Measurements from ENCODE around the gene NIPAL3. TPM values are rescaled to one million over a fixed set of nuclear protein-coding genes. Genes with fewer than 3 reads are reported as not detected.

NIPAL3 gene
- 25.6 and 44.2 TPM in 2 replicates for total RNA-seq (2014; rRNA removed; shearing (Covaris generic))

DNA sequence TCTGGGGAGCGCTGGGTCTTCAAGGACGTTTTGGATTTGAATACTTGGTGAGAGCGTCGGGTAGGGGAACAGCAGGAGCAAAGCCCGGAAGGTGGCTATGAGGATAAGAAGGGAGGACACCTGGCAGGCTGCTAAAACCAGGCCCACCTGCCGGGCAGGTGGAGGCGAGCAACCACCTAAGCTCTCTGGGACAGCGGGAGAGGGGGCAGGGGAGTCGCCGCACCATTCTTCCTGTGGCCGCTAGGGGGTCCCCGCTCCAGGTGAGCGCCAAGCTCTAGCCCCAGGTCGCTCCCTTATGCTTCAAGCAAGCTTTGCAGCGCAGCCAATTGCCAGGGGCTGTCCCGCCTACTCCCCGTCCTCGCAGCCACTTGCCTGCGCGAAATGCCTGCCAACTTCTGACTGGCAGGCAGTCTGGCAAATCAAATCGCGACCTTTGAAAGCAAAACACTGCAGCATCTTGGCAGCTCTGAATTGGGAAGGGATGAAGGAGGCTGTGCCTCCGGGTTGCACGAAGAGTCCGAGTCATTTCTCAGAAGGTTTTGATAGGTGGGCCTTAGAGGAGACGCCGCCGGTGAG is at the start of gene NIPAL3:
NIPAL3 (plus strand) TSS at position 469 of the 576 bp plus-strand sequence. CDS start 3,746 bp downstream, outside the sequence.
- Histone ChIP-seq H3K4me3 (peak within 1 kb of the TSS; percentile 41), H3K27ac (peak within 1 kb of the TSS; percentile 97), H3K9me3 (replicated peaks) (no peaks in the 10 kb centered on the region), H3K4me1 (replicated peaks) (peaks cover 70% of the 10 kb centered on the region), H3K36me3 (peaks cover 11% of the 10 kb centered on the region), H3K27me3 (replicated peaks) (no peaks in the 10 kb centered on the region)
- peak; percentile 93 to 99 for DNase-seq (ENCODE audit: low read depth in 1 of 2, low spot score in 2 of 2)

DNA sequence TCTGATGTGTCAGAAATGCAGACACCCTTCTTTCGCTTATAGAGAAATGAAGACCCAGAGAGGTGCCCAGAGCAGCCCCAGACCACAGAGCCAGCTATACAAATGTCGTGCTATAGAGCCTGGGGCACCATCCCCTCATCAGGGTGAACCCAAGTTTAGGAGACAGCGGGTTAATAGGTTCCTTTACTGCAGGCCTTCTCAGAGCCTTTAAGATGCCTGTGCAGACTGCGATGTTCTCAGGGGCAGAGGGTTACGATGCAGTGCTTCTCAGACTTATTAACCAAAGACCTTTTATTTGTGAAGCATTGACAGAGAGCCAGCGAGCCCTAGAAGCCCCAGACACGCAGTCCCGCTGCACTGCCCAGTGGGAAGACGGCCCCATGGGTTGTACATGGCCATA is 48.9 kb upstream of the NIPAL3 start:
- no peak for DNase-seq (ENCODE audit: low read depth in 1 of 2, low spot score in 2 of 2)
- peaks cover 10% of the 10 kb centered on the region for H3K4me1 ChIP-seq (replicated peaks)
- H3K27ac ChIP-seq = no peak overlapping the region
- H3K9me3 ChIP-seq (replicated peaks) = no peaks in the 10 kb centered on the region
- H3K27me3 ChIP-seq (replicated peaks) = no peaks in the 10 kb centered on the region
- no peak overlapping the region for H3K4me3 ChIP-seq
- peaks cover 28% of the 10 kb centered on the region for H3K36me3 ChIP-seq

DNA sequence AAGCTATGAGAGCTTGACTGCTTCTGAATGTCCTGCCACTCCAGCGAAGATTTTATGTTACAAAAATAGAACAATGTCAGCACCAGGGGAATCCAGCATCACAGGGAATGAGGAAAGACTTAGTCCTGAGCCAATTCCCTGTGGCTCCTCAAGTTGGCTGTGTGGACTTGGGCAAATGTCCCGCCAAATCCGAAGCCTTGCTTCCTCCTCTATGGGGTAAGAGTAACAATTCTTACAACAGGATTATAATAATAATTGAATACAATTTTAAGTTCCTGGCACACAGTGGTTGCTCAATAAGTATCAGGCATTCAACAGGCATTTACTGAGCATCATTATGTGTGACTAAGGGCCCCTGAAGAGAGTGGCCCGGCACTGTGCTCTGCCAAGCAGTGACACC is 46.4 kb upstream of the NIPAL3 start:
- no peaks in the 10 kb centered on the region for H3K27me3 ChIP-seq (replicated peaks)
- DNase-seq (ENCODE audit: low read depth in 1 of 2, low spot score in 2 of 2) = no peak
- no peak overlapping the region for H3K27ac ChIP-seq

GRCh38 chr1:24369801-24370200 is 45.8 kb upstream of the NIPAL3 start:
- Histone ChIP-seq H3K9me3 (replicated peaks) (no peaks in the 10 kb centered on the region), H3K27me3 (replicated peaks) (no peaks in the 10 kb centered on the region), H3K4me1 (replicated peaks) (peaks cover 10% of the 10 kb centered on the region), H3K27ac (no peak overlapping the region), H3K4me3 (no peak overlapping the region), H3K36me3 (peaks cover 21% of the 10 kb centered on the region)
- no peak for DNase-seq (ENCODE audit: low read depth in 1 of 2, low spot score in 2 of 2)

More for the DNA sequence above, 46.4 kb upstream of the NIPAL3 start:
- Histone ChIP-seq H3K36me3 (peaks cover 21% of the 10 kb centered on the region), H3K4me1 (replicated peaks) (peaks cover 10% of the 10 kb centered on the region), H3K9me3 (replicated peaks) (no peaks in the 10 kb centered on the region), H3K4me3 (no peak overlapping the region)

DNA sequence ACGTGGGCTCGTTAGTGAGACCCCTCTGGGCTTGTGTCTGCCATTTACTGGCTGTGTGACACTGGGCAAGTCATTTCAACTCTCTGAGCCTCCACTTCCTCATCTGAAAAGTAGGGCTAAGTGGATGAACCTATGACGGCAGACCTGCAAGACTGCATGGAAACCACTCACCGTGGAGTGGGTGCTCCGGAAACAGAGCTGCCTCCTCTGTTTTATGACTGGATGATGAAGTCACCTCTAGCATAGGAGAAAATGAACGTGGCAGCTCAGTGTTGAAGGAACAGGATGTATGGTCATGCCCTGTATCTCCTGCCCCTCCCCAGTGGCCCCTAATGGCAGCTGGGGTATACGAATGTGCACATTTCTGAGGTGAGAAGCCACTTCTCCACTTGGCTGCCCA is 42.6 kb upstream of the NIPAL3 start:
- Histone ChIP-seq H3K9me3 (replicated peaks) (no peaks in the 10 kb centered on the region), H3K27ac (no peak overlapping the region), H3K4me1 (replicated peaks) (no peaks in the 10 kb centered on the region), H3K4me3 (no peak overlapping the region), H3K27me3 (replicated peaks) (no peaks in the 10 kb centered on the region), H3K36me3 (peaks cover 10% of the 10 kb centered on the region; the same call in 1 of the 2 replicates)
- no peak for DNase-seq (ENCODE audit: low read depth in 1 of 2, low spot score in 2 of 2)

GRCh38 chr1:24373710-24374109 is 41.9 kb upstream of the NIPAL3 start:
- Histone ChIP-seq H3K4me1 (replicated peaks) (no peaks in the 10 kb centered on the region), H3K27ac (no peak overlapping the region), H3K27me3 (replicated peaks) (no peaks in the 10 kb centered on the region), H3K4me3 (no peak overlapping the region), H3K9me3 (replicated peaks) (no peaks in the 10 kb centered on the region), H3K36me3 (peaks cover 10% of the 10 kb centered on the region)
- DNase-seq (ENCODE audit: low read depth in 1 of 2, low spot score in 2 of 2) = no peak

GRCh38 chr1:24374891-24375786 is 40.5 kb upstream of the NIPAL3 start:
- Histone ChIP-seq H3K36me3 (peaks cover 19% of the 10 kb centered on the region), H3K4me1 (replicated peaks) (no peaks in the 10 kb centered on the region), H3K27ac (no peak overlapping the region), H3K4me3 (no peak overlapping the region), H3K9me3 (replicated peaks) (no peaks in the 10 kb centered on the region), H3K27me3 (replicated peaks) (no peaks in the 10 kb centered on the region)
- no peak for DNase-seq (ENCODE audit: low read depth in 1 of 2, low spot score in 2 of 2)

GRCh38 chr1:24379733-24380315 is 35.8 kb upstream of the NIPAL3 start:
- Histone ChIP-seq H3K27me3 (replicated peaks) (no peaks in the 10 kb centered on the region), H3K9me3 (replicated peaks) (no peaks in the 10 kb centered on the region), H3K4me1 (replicated peaks) (peaks cover 12% of the 10 kb centered on the region), H3K36me3 (peaks cover 49% of the 10 kb centered on the region), H3K4me3 (no peak overlapping the region), H3K27ac (no peak overlapping the region)
- no peak for DNase-seq (ENCODE audit: low read depth in 1 of 2, low spot score in 2 of 2)

DNA sequence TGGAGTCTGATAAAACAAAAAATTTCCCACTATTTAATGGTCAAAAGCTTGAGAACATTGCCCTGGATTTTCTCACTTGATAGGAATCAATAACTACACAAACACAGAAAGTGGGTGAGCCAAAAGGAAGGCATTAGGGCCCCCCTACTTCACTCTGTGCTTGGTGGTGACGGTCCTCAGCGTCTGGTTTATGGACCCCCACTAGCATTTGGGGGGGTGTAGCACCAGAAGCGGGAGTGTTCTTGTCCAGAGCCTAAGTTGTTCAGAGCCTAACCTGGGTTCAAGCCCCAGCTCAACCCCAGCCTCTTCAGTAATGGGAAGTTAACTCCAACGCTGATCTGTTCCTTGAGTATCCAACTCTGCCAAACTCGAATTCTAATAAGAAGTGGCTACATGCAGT is 35.1 kb upstream of the NIPAL3 start:
- Histone ChIP-seq H3K9me3 (replicated peaks) (no peaks in the 10 kb centered on the region), H3K27me3 (replicated peaks) (no peaks in the 10 kb centered on the region), H3K4me3 (no peak overlapping the region), H3K27ac (no peak overlapping the region), H3K36me3 (peaks cover 51% of the 10 kb centered on the region), H3K4me1 (replicated peaks) (peaks cover 19% of the 10 kb centered on the region)
- peak in 1 of 2 experiments; percentile 19 for DNase-seq (ENCODE audit: low read depth in 1 of 2, low spot score in 2 of 2)

DNA sequence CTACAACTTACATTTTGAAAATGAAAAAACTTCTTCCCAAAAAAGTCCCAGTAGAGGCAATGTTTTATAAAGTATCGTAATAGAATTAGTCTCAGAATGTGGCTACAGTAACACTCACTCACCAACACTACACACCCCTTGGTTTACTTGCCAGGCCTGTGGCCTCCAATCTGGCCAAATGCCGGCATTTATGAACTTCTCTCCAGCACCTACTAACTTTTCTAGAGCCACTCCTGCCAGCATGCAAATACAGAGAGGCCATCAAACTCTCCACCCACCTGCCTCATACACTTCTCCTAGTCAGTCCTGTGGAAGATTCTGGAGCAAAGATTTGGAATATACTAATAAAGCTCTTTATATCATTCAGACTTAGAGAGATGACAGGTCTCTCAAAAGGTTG is 34.3 kb upstream of the NIPAL3 start:
- Histone ChIP-seq H3K9me3 (replicated peaks) (no peaks in the 10 kb centered on the region; the same call in 1 of the 2 replicates), H3K36me3 (peaks cover 58% of the 10 kb centered on the region), H3K27me3 (replicated peaks) (no peaks in the 10 kb centered on the region), H3K27ac (no peak overlapping the region), H3K4me3 (no peak overlapping the region), H3K4me1 (replicated peaks) (peaks cover 26% of the 10 kb centered on the region)
- peak in 1 of 2 experiments; percentile 10 for DNase-seq (ENCODE audit: low read depth in 1 of 2, low spot score in 2 of 2)

- Histone ChIP-seq H3K36me3 (peaks cover 67% of the 10 kb centered on the region), H3K4me3 (no peak overlapping the region), H3K27me3 (replicated peaks) (no peaks in the 10 kb centered on the region), H3K27ac (no peak overlapping the region), H3K4me1 (replicated peaks) (peaks cover 27% of the 10 kb centered on the region), H3K9me3 (replicated peaks) (no peaks in the 10 kb centered on the region; the same call in 1 of the 2 replicates)
- peak in 1 of 2 experiments; percentile 12 for DNase-seq (ENCODE audit: low read depth in 1 of 2, low spot score in 2 of 2)
Observed at GRCh38 chr1:24382165-24382577, 33.4 kb upstream of the NIPAL3 start.

DNA sequence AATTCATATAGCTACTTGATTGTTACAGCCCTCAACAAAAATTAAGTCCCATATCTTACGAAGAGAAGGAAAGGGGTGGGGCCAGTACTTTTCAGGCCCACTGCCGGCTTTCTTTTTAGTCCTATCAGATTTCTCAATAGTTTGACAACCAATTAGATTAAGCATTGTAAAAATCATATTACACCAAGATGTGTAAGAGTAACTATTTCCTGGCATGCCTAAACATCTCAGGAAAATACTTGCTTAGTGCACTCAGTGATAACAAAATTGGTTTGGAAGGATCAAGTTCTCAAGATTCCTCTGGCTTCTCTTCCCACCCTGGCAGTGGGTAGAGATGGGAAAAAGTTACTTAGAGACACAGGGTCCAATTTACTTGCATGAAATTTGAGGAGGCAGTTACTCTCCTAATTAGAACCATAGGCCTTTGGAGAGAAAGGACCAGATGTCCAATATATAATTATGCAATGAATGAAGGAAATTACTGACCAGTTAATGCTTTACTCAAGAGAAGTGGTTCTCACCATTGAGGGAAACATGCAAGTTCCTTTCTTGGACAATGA is 32.1 kb upstream of the NIPAL3 start:
- Histone ChIP-seq H3K36me3 (peaks cover 73% of the 10 kb centered on the region), H3K27ac (peak overlapping the region; percentile 51; the same call in 1 of the 2 replicates), H3K9me3 (replicated peaks) (no peaks in the 10 kb centered on the region; the same call in 1 of the 2 replicates), H3K4me3 (no peak overlapping the region), H3K27me3 (replicated peaks) (no peaks in the 10 kb centered on the region), H3K4me1 (replicated peaks) (peaks cover 27% of the 10 kb centered on the region)
- DNase-seq (ENCODE audit: low read depth in 1 of 2, low spot score in 2 of 2) = peak in 1 of 2 experiments; percentile 3

DNA sequence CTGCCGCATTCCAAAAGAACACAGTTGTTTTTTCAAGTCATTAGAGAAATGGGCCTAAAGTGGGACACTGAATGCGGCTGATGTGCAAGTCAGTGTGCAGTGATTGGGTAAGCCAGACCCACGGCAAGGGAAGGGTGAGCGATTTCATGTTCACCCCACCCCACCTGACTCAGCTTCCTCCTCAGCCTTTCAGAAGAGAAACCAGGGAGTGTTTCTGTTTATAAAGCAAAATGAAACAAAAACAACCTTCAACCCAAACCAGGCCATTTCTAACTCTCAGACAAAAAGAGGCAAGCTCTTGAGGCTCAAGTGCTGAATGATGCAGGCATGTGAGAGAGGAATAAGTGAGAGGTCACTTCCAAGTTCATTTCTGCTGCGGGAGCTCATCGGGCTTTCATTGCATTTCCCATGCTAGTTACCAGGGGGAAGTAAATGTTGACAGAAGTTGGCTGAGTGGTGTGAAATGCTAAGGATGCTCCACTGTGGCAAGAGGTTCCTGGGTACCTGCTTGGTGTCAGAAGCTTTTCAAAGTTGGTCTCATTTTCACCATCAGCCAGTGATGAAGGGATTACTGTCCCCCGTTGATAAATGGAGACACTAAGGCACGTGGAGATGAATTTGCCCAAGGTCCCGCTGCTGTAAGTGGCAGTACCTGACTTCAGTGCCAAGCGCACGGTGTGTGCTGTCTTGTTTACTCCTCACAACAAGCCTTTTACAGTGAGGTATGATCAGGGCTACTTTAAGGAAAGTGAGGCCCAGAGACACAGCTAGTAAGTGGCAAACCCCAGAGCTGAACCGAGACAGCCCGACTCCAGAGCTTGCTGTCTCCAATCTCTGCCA is 31.1 kb upstream of the NIPAL3 start:
- Histone ChIP-seq H3K9me3 (replicated peaks) (no peaks in the 10 kb centered on the region; the same call in 1 of the 2 replicates), H3K27ac (peak overlapping the region; percentile 51), H3K36me3 (peaks cover 72% of the 10 kb centered on the region), H3K4me3 (no peak overlapping the region), H3K4me1 (replicated peaks) (peaks cover 27% of the 10 kb centered on the region), H3K27me3 (replicated peaks) (no peaks in the 10 kb centered on the region)
- peak; percentile 71 to 73 for DNase-seq (ENCODE audit: low read depth in 1 of 2, low spot score in 2 of 2)

All from SJSA1 (cell line).